GM18511 (cell line): ENCODE results near the gene MGAT5.

Experiments used
- ATAC-seq: cut with Tn5 transposase; IDR thresholded peaks from one replicate; pipeline ENCODE4 v1.9.1; 2021; ENCODE audit warnings: mild to moderate bottlenecking, moderate library complexity; ENCODE audit not compliant: unreplicated experiment

Gene MGAT5

GRCh38 chr2:134389381-134389780 lies 135.5 kb downstream of the MGAT5 start:
- no peak for ATAC-seq

GRCh38 chr2:134391751-134392160 lies 137.9 kb downstream of the MGAT5 start:
- peak; percentile 88 for ATAC-seq

GRCh38 chr2:134392442-134393074 lies 138.7 kb downstream of the MGAT5 start:
- no peak for ATAC-seq

- ATAC-seq = no peak
Observed at GRCh38 chr2:134393075-134393461, 139.2 kb downstream of the MGAT5 start.

GRCh38 chr2:134395779-134396178 lies 141.9 kb downstream of the MGAT5 start:
- no peak for ATAC-seq

- ATAC-seq = no peak
Observed at GRCh38 chr2:134396493-134396892, 142.6 kb downstream of the MGAT5 start.

GRCh38 chr2:134397146-134397896 lies 143.4 kb downstream of the MGAT5 start:
- ATAC-seq = no peak

- ATAC-seq = no peak
Observed at GRCh38 chr2:134398300-134398699, 144.4 kb downstream of the MGAT5 start.

- ATAC-seq = no peak
Observed at GRCh38 chr2:134399096-134399495, 145.2 kb downstream of the MGAT5 start.

- no peak for ATAC-seq
Observed at GRCh38 chr2:134401081-134401497, 147.2 kb downstream of the MGAT5 start.

- ATAC-seq = no peak
Observed at GRCh38 chr2:134401789-134402188, 147.9 kb downstream of the MGAT5 start.

GRCh38 chr2:134402410-134402809 lies 148.5 kb downstream of the MGAT5 start:
- ATAC-seq = no peak

- no peak for ATAC-seq
Observed at GRCh38 chr2:134405611-134406081, 151.8 kb downstream of the MGAT5 start.

GRCh38 chr2:134406311-134406710 lies 152.4 kb downstream of the MGAT5 start:
- no peak for ATAC-seq

GRCh38 chr2:134406736-134407135 lies 152.9 kb downstream of the MGAT5 start:
- ATAC-seq = no peak

- ATAC-seq = no peak
Observed at GRCh38 chr2:134407154-134407890, 153.4 kb downstream of the MGAT5 start.

- ATAC-seq = no peak
Observed at GRCh38 chr2:134408386-134408785, 154.5 kb downstream of the MGAT5 start.

GRCh38 chr2:134408791-134409190 lies 154.9 kb downstream of the MGAT5 start:
- no peak for ATAC-seq

GRCh38 chr2:134410006-134410405 lies 156.1 kb downstream of the MGAT5 start:
- ATAC-seq = no peak

- no peak for ATAC-seq
Observed at GRCh38 chr2:134410831-134411231, 157.0 kb downstream of the MGAT5 start.

GRCh38 chr2:134411279-134411827 lies 157.5 kb downstream of the MGAT5 start:
- no peak for ATAC-seq
